Measurements from ENCODE around the gene FAM222A.

Gene FAM222A

GRCh38 chr12:109804820-109805761, 91.5 kb downstream of the FAM222A start:
- DNase-seq: peak; percentile 58

DNA sequence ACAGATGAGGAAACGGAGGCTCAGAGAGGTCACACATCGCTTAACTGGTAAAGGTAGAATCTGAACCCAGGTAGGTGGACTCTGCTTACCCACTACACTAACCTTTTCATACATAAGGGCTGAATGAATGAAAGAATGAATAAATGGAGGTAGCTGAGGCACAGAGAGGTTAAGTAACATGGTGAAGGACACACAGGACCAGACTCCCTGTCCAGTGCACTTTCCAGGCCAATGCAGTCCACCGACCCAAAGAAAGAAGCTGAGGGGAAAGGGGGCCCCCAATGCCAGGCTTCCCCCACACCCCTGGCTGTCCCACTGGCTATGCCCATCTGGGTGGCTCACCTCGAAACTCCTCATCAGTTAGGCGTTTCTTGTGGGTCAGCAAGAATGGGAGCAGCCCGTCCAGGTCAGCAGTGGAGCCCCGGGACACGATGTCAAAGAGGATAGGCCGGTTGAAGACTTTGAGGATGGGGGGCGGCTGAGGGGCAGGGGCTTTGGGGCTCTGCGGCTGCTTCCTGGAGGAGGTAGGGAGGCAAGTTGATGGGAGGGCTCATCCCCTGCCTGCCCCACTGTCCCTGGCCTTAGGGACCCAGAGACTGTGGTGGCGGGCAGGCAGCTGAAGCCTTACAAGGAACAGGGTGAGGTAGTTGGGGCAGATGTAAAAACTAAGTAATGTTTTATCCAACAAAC, 94.5 kb downstream of the FAM222A start:
- no peak for DNase-seq

- DNase-seq: no peak
Observed at GRCh38 chr12:109808876-109809646, 95.4 kb downstream of the FAM222A start.

- DNase-seq: no peak
Observed at GRCh38 chr12:109810954-109811623, 97.5 kb downstream of the FAM222A start.

GRCh38 chr12:109811624-109811995, 98.0 kb downstream of the FAM222A start:
- no peak for DNase-seq

GRCh38 chr12:109813810-109814416, 100.3 kb downstream of the FAM222A start:
- no peak for DNase-seq

GRCh38 chr12:109814600-109815150, 101.0 kb downstream of the FAM222A start:
- no peak for DNase-seq

GRCh38 chr12:109815225-109815624, 101.6 kb downstream of the FAM222A start:
- DNase-seq: no peak

DNA sequence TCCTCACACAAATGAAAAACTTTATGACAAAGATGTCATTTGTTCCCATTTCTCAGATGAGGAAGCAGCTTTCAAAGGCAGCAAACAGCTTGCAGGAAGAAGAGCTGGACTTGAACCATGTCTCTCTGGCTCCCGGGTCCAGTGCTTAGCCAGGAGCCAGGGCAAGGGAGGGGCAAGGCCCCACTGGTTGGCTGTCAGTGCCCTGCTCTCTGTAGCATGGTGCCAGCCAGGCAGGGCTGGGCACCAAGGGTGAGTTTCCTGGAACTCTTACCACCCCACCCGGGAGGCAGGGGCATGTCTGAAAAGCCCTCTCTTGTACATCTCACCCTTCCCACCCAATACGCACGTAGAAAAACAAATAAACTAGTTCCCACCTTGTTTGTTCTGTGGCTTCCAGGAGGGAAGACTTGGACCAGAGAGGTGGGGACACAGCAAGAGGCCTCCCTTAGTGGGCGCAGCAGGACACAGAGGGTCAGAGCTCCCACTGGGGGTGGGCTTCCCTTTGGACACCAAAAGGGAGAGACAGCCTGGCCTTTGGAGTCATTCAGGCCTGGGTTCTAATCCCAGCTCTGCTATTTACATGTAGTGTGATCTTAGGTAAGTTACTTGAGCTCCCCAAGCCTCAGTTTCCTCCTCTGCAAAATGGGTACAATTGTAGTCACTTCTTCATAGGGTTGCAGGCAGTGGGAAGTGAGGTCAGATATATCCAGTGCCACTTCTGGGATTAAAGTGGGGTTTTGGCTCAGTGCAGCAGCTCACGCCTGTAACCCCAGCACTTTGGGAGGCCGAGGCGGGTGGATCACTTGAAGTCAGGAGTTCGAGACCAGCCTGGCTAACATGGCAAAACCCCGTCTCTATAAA, 102.4 kb downstream of the FAM222A start:
- no peak for DNase-seq

DNA sequence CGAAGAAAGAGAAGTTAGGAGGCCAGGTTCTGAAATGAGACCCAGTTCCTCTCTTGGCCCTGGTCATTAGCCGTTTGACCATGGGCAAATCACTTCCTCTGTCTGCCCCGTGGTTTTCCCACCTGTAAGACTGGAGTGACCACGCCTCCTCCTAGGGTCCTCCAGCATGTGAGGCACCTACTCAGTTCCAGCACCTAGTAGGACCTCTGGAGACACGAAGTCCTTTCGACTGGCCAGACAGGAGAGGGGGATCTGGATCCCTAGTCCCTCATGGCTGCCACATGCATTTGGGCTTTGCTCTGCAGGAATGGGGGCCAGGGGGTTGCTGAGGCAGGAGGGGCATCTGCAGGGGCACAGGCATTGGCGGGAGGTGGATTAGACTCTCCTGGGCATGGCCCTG, 103.2 kb downstream of the FAM222A start:
- DNase-seq: no peak

- DNase-seq: no peak
Observed at GRCh38 chr12:109817627-109818231, 104.1 kb downstream of the FAM222A start.

DNA sequence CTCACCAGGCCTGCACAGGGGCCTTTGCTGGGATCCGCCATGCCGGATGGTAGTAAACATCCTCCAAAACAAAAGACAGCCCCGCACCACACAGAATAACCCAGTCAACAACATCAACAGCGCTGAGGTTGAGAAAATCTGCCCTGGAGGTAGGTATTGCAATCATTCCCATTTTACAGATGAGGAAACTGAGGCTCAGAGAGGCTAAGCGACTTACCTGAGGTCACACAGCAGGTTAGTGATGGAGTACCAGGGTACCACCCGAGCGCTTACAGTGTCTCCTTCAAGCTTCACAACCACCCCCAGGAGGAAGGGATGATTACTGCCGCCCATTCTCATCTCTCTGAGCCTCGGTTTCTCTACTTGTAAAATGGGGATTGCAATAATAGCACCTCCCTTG, 104.6 kb downstream of the FAM222A start:
- no peak for DNase-seq

DNA sequence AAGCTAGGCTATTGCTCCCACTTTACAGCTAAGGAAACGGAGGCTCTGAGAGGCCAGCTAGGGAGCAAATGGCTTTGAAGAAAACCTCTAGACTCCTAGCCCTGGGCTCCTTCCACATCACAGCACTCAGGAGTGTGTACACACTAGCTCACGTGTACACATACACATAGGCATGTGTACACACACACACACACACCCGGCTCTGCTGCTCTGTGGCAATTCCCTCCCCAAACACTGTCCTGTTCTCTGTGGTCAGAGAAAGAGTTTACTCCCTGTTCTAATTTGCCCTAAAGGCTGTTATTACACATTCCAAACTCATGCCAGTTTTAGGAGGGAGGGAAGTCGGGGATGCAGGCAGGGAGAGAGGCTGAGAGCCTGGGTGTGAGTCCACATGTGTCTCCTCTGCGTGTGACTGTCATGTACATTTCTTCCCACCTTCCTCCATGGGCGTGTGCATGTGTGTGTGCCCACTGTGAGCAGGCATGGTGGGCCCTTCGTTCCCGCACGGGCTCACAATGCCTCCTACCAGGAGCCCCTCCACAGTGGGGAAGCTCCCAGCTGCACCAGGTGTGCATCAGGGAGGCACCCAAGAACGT, 105.4 kb downstream of the FAM222A start:
- DNase-seq: no peak
